ENCODE measurements around the gene CDH23. TPM values are rescaled to one million over a fixed set of nuclear protein-coding genes. Genes with fewer than 3 reads are reported as not detected.
A peak's percentile ranks its signal among the peaks of the same experiment; 100 is the strongest.

The CDH23 gene
- total RNA-seq, 1 experiment from 2014 or later, result 0.29 TPM

GRCh38 chr10:71660313-71660712 lies 263.6 kb downstream of the CDH23 start:
- in situ Hi-C loops (cut with HindIII; ENCODE audit: low pct_unique_long_range_greater_than_20kb, low sequenced_read_pairs), result no loop called here
- DNase-seq (ENCODE audit: low read depth, low spot score), result no peak

- in situ Hi-C loops (cut with HindIII; ENCODE audit: low pct_unique_long_range_greater_than_20kb, low sequenced_read_pairs), result no loop called here
- no peak for DNase-seq (ENCODE audit: low read depth, low spot score)
Measured at GRCh38 chr10:71661060-71661622, 264.4 kb downstream of the CDH23 start.

- in situ Hi-C loops (cut with HindIII; ENCODE audit: low pct_unique_long_range_greater_than_20kb, low sequenced_read_pairs), result no loop called here
- no peak for DNase-seq (ENCODE audit: low read depth, low spot score)
Measured at GRCh38 chr10:71661779-71662336, 265.1 kb downstream of the CDH23 start.

GRCh38 chr10:71663311-71663710 lies 266.6 kb downstream of the CDH23 start:
- in situ Hi-C loops (cut with HindIII; ENCODE audit: low pct_unique_long_range_greater_than_20kb, low sequenced_read_pairs), result no loop called here
- no peak for DNase-seq (ENCODE audit: low read depth, low spot score)

GRCh38 chr10:71664585-71664984 lies 267.9 kb downstream of the CDH23 start:
- no peak for DNase-seq (ENCODE audit: low read depth, low spot score)
- in situ Hi-C loops (cut with HindIII; ENCODE audit: low pct_unique_long_range_greater_than_20kb, low sequenced_read_pairs), result no loop called here

GRCh38 chr10:71665456-71665855 lies 268.7 kb downstream of the CDH23 start:
- no peak for DNase-seq (ENCODE audit: low read depth, low spot score)
- in situ Hi-C loops (cut with HindIII; ENCODE audit: low pct_unique_long_range_greater_than_20kb, low sequenced_read_pairs), result no loop called here

- in situ Hi-C loops (cut with HindIII; ENCODE audit: low pct_unique_long_range_greater_than_20kb, low sequenced_read_pairs), result no loop called here
- DNase-seq (ENCODE audit: low read depth, low spot score), result no peak
Measured at GRCh38 chr10:71666639-71667386, 270.1 kb downstream of the CDH23 start.

- in situ Hi-C loops (cut with HindIII; ENCODE audit: low pct_unique_long_range_greater_than_20kb, low sequenced_read_pairs), result no loop called here
- DNase-seq (ENCODE audit: low read depth, low spot score), result no peak
Measured at GRCh38 chr10:71667387-71667752, 270.6 kb downstream of the CDH23 start.

GRCh38 chr10:71671994-71672946 lies 275.6 kb downstream of the CDH23 start:
- no peak for DNase-seq (ENCODE audit: low read depth, low spot score)
- in situ Hi-C loops (cut with HindIII; ENCODE audit: low pct_unique_long_range_greater_than_20kb, low sequenced_read_pairs), result no loop called here

GRCh38 chr10:71675295-71675970 lies 278.7 kb downstream of the CDH23 start:
- in situ Hi-C loops (cut with HindIII; ENCODE audit: low pct_unique_long_range_greater_than_20kb, low sequenced_read_pairs), result no loop called here
- DNase-seq (ENCODE audit: low read depth, low spot score), result no peak

GRCh38 chr10:71677261-71677660 lies 280.5 kb downstream of the CDH23 start:
- DNase-seq (ENCODE audit: low read depth, low spot score), result no peak
- in situ Hi-C loops (cut with HindIII; ENCODE audit: low pct_unique_long_range_greater_than_20kb, low sequenced_read_pairs), result no loop called here

- in situ Hi-C loops (cut with HindIII; ENCODE audit: low pct_unique_long_range_greater_than_20kb, low sequenced_read_pairs), result no loop called here
- no peak for DNase-seq (ENCODE audit: low read depth, low spot score)
Measured at GRCh38 chr10:71678057-71678805, 281.5 kb downstream of the CDH23 start.

GRCh38 chr10:71679425-71679824 lies 282.7 kb downstream of the CDH23 start:
- in situ Hi-C loops (cut with HindIII; ENCODE audit: low pct_unique_long_range_greater_than_20kb, low sequenced_read_pairs), result no loop called here
- no peak for DNase-seq (ENCODE audit: low read depth, low spot score)

- in situ Hi-C loops (cut with HindIII; ENCODE audit: low pct_unique_long_range_greater_than_20kb, low sequenced_read_pairs), result no loop called here
Measured at GRCh38 chr10:71681977-71682376, 285.3 kb downstream of the CDH23 start.

GRCh38 chr10:71683301-71683700 lies 286.6 kb downstream of the CDH23 start:
- DNase-seq (ENCODE audit: low read depth, low spot score), result no peak
- in situ Hi-C loops (cut with HindIII; ENCODE audit: low pct_unique_long_range_greater_than_20kb, low sequenced_read_pairs), result no loop called here

More at GRCh38 chr10:71681977-71682376, 285.3 kb downstream of the CDH23 start:
- no peak for DNase-seq (ENCODE audit: low read depth, low spot score)

GRCh38 chr10:71684356-71685173 lies 287.8 kb downstream of the CDH23 start:
- DNase-seq (ENCODE audit: low read depth, low spot score), result peak; percentile 17
- in situ Hi-C loops (cut with HindIII; ENCODE audit: low pct_unique_long_range_greater_than_20kb, low sequenced_read_pairs), result no loop called here
